ENCODE measurements around the gene RPP30. TPM values are rescaled to one million over a fixed set of nuclear protein-coding genes. Genes with fewer than 3 reads are reported as not detected.
"Not testable (repeated sequence)": the region's sequence is repeated elsewhere in the genome, so short reads cannot be mapped to it uniquely, and the experiment has no call there.

The RPP30 gene
- polyA plus RNA-seq, 1 experiment = 26.2 TPM

GRCh38 chr10:90939648-90940047 is 67.9 kb downstream of the RPP30 start:
- no peak overlapping the region for H3K4me3 ChIP-seq (ENCODE audit: low read depth, low read length)
- no peak for DNase-seq (ENCODE audit: low read depth)
- H3K27me3 ChIP-seq (ENCODE audit: control insufficient read depth, insufficient read depth, low read length) = no peaks in the 10 kb centered on the region
- no peaks in the 10 kb centered on the region for H3K36me3 ChIP-seq (ENCODE audit: control insufficient read depth, insufficient read depth, low read length)
- POLR2A ChIA-PET = no interaction called here
- CTCF ChIA-PET = interaction anchor here (1.6 kb wide), 1 partner anchor 28 kb away, joined by 4 read pairs; no protein-coding TSS in a partner anchor
- TF ChIP-seq CTCF (IDR thresholded peaks at IDR 0.05; ENCODE audit: insufficient read depth, low read depth, low read length) = no peak

GRCh38 chr10:90942980-90943379 is 71.2 kb downstream of the RPP30 start:
- DNase-seq (ENCODE audit: low read depth); H3K36me3 ChIP-seq (ENCODE audit: control insufficient read depth, insufficient read depth, low read length); H3K27me3 ChIP-seq (ENCODE audit: control insufficient read depth, insufficient read depth, low read length); H3K4me3 ChIP-seq (ENCODE audit: low read depth, low read length); POLR2A ChIA-PET: not testable (repeated sequence)
- CTCF ChIA-PET = interaction anchor here (0.9 to 1.3 kb wide), 2 partner anchors 63 to 309 kb away, joined by 3 to 4 read pairs; no protein-coding TSS in a partner anchor

- H3K27me3 ChIP-seq (ENCODE audit: control insufficient read depth, insufficient read depth, low read length) = no peaks in the 10 kb centered on the region
- no peaks in the 10 kb centered on the region for H3K36me3 ChIP-seq (ENCODE audit: control insufficient read depth, insufficient read depth, low read length)
- no peak for DNase-seq (ENCODE audit: low read depth)
- ChIA-PET CTCF (no interaction called here), POLR2A (no interaction called here)
- H3K4me3 ChIP-seq (ENCODE audit: low read depth, low read length) = no peak overlapping the region
- no peak for TF ChIP-seq CTCF (IDR thresholded peaks at IDR 0.05; ENCODE audit: insufficient read depth, low read depth, low read length)
Observed at GRCh38 chr10:90944749-90945148, 73.0 kb downstream of the RPP30 start.

GRCh38 chr10:90945491-90946070 is 73.8 kb downstream of the RPP30 start:
- no peak for TF ChIP-seq CTCF (IDR thresholded peaks at IDR 0.05; ENCODE audit: insufficient read depth, low read depth, low read length)
- POLR2A ChIA-PET = no interaction called here
- DNase-seq (ENCODE audit: low read depth) = no peak
- Histone ChIP-seq H3K4me3 (ENCODE audit: low read depth, low read length) (no peak overlapping the region), H3K27me3 (ENCODE audit: control insufficient read depth, insufficient read depth, low read length) (no peaks in the 10 kb centered on the region), H3K36me3 (ENCODE audit: control insufficient read depth, insufficient read depth, low read length) (no peaks in the 10 kb centered on the region)
- CTCF ChIA-PET = no interaction called here

DNA sequence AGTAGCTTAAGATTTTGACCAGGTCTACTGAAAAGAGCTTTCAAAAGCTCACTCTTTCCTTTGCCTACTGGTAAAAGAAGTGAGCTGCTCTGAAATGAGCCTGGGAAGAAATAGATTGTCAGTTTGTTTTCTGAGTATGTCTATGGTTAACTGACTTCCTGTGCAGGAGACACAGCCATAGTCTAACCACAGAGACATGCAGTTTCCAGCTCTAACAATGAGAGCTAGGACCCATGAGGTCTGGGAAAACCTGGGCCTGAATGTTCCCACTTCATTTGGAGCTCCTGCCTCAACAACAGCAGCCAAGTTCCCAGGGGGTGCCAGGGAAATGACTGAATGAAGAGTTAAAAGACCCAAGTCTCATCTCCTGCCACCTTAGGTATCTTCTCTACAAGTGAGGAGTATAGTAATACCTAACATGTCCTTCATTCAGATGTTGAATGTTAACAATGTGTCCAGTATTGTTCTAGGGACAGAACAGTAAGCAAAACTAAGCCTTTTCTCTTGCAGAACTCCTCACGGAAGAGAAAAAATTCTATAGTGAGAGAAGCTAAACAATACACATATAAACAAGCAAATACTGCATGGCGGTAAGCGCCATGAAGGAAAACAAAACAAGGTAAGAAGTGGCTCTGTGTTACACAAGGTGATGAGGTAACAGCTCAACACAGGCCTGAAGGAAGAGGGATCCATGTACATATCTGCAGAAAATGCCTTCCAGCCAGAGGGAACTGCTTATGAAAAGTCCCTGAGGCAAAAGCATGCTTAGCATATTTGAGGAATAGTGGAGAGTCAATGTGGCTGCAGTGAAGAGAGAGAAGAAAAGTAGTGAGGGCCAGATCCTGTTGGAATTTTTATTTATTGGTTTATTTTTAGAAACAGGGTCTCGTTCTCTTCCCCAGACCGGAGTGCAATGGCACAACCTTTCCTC is 75.5 kb downstream of the RPP30 start:
- ChIA-PET POLR2A (no interaction called here), CTCF (interaction anchor here (0.6 to 3.4 kb wide), 6 partner anchors 10 to 195 kb away, joined by 3 to 11 read pairs (median 5); no protein-coding TSS in a partner anchor)
- Histone ChIP-seq H3K4me3 (ENCODE audit: low read depth, low read length) (no peak overlapping the region), H3K27me3 (ENCODE audit: control insufficient read depth, insufficient read depth, low read length) (no peaks in the 10 kb centered on the region), H3K36me3 (ENCODE audit: control insufficient read depth, insufficient read depth, low read length) (no peaks in the 10 kb centered on the region)
- no peak for TF ChIP-seq CTCF (IDR thresholded peaks at IDR 0.05; ENCODE audit: insufficient read depth, low read depth, low read length)
- no peak for DNase-seq (ENCODE audit: low read depth)

Small RNA genes within 50 kb of the gene (small RNA-seq; reads per million reads assigned to genes)
- gene RF00019 (ENCODE audit: insufficient read length, low read depth, low replicate concordance) = not detected
- gene RNU6-740P (ENCODE audit: insufficient read length, low read depth, low replicate concordance) = not detected

Other genes starting within 250 kb of the RPP30 start
- 0.16 and 0.17 TPM in 2 replicates for gene HTR7, start 13.9 kb upstream of the RPP30 start, polyA plus RNA-seq (2011; rRNA removed)
- 2.2 and 3.2 TPM in 2 replicates for gene ANKRD1, start 49.1 kb downstream of the RPP30 start, polyA plus RNA-seq (2011; rRNA removed)

All from BJ (cell line).